H9 (cell line): Measurements from ENCODE around the gene CDKAL1. TPM values are rescaled to one million over a fixed set of nuclear protein-coding genes. Genes with fewer than 3 reads are reported as not detected.

Experiments
- DNase-seq: peaks from one replicate; pipeline ENCODE4 v3.0.0-alpha.2; 2017
- H2AFZ ChIP-seq: one replicate; pipeline ENCODE4 v1.6.1; 2013; ENCODE audit warnings: mild to moderate bottlenecking, low read length, control low read depth, moderate library complexity
- H2AK5ac ChIP-seq: 2 replicates; pipeline ENCODE4 v1.6.1; 2013; ENCODE audit warnings: low read length, control low read depth, mixed read lengths; ENCODE audit not compliant: insufficient read length
- H2BK120ac ChIP-seq: one replicate; pipeline ENCODE4 v1.6.1; 2013; ENCODE audit warnings: low read depth, mild to moderate bottlenecking, low read length, control low read depth, inconsistent platforms; ENCODE audit not compliant: poor library complexity, severe bottlenecking
- H2BK12ac ChIP-seq: 2 replicates; pipeline ENCODE4 v1.6.1; 2013; ENCODE audit warnings: low read length, control low read depth, mixed read lengths, low read depth; ENCODE audit not compliant: insufficient read length
- H2BK15ac ChIP-seq: 2 replicates; pipeline ENCODE4 v1.6.1; 2013; ENCODE audit warnings: low read depth, low read length, control low read depth
- H2BK20ac ChIP-seq: one replicate; pipeline ENCODE4 v1.6.1; 2013; ENCODE audit warnings: low read depth, mild to moderate bottlenecking, low read length, control low read depth, inconsistent platforms; ENCODE audit not compliant: poor library complexity, severe bottlenecking
- H2BK5ac ChIP-seq: 2 replicates; pipeline ENCODE4 v1.6.1; 2013; ENCODE audit warnings: low read length, control low read depth, mixed read lengths; ENCODE audit not compliant: insufficient read length
- H3K14ac ChIP-seq: 2 replicates; pipeline ENCODE4 v1.6.1; 2013; ENCODE audit warnings: low read length, control low read depth; ENCODE audit not compliant: insufficient read depth
- H3K18ac ChIP-seq: 2 replicates; pipeline ENCODE4 v1.6.1; 2013; ENCODE audit warnings: low read depth, mild to moderate bottlenecking, mixed read lengths, low read length, control low read depth; ENCODE audit not compliant: insufficient read length
- H3K23ac ChIP-seq: 2 replicates; pipeline ENCODE4 v1.6.1; 2013; ENCODE audit warnings: low read length, control low read depth, mixed read lengths, low read depth; ENCODE audit not compliant: insufficient read length
- H3K23me2 ChIP-seq: 2 replicates; pipeline ENCODE4 v1.6.1; 2013; ENCODE audit warnings: low read depth, mild to moderate bottlenecking, mixed read lengths, low read length, control low read depth; ENCODE audit not compliant: insufficient read length, poor library complexity, severe bottlenecking
- H3K27ac ChIP-seq: 2 replicates; pipeline ENCODE4 v1.5.1; 2013; ENCODE audit warnings: low read length, control low read depth, mixed read lengths, low read depth; ENCODE audit not compliant: insufficient read length
- H3K27me3 ChIP-seq: 2 replicates; pipeline ENCODE4 v1.6.1; 2013; ENCODE audit warnings: low read length, control low read depth, inconsistent platforms; ENCODE audit not compliant: insufficient read depth
- H3K4ac ChIP-seq: 2 replicates; pipeline ENCODE4 v1.6.1; 2013; ENCODE audit warnings: low read depth, mild to moderate bottlenecking, control low read depth, inconsistent platforms, low read length, moderate library complexity
- H3K4me1 ChIP-seq: 2 replicates; pipeline ENCODE4 v1.6.1; 2013; ENCODE audit warnings: low read length, control low read depth, inconsistent platforms; ENCODE audit not compliant: insufficient read depth
- H3K4me2 ChIP-seq: 2 replicates; pipeline ENCODE4 v1.6.1; 2013; ENCODE audit warnings: low read length, control low read depth, mixed read lengths; ENCODE audit not compliant: insufficient read length, insufficient read depth
- H3K56ac ChIP-seq: 2 replicates; pipeline ENCODE4 v1.6.1; 2013; ENCODE audit warnings: low read depth, mild to moderate bottlenecking, mixed read lengths, low read length, control low read depth; ENCODE audit not compliant: insufficient read length
- H3K79me1 ChIP-seq: 2 replicates; pipeline ENCODE4 v1.6.1; 2013; ENCODE audit warnings: low read depth, mild to moderate bottlenecking, moderate library complexity, low read length, control low read depth, inconsistent platforms; ENCODE audit not compliant: insufficient read depth, poor library complexity, severe bottlenecking
- H3K79me2 ChIP-seq: 2 replicates; pipeline ENCODE4 v1.6.1; 2013; ENCODE audit warnings: low read length, control low read depth, inconsistent platforms; ENCODE audit not compliant: insufficient read depth
- H3K9ac ChIP-seq: 2 replicates; pipeline ENCODE4 v1.6.1; 2013; ENCODE audit warnings: low read length, control low read depth, mixed read lengths; ENCODE audit not compliant: insufficient read length; ENCODE audit errors: extremely low read depth
- H3K9me3 ChIP-seq: one replicate; pipeline ENCODE4 v1.6.1; 2013; ENCODE audit warnings: low read depth, low read length, inconsistent platforms; ENCODE audit not compliant: control insufficient read depth
- H3T11ph ChIP-seq: one replicate; pipeline ENCODE4 v1.6.1; 2013; ENCODE audit warnings: mild to moderate bottlenecking, low read length, control low read depth, inconsistent platforms
- H4K20me1 ChIP-seq: one replicate; pipeline ENCODE4 v1.6.1; 2013; ENCODE audit not compliant: control insufficient read depth, insufficient read length, insufficient read depth
- H4K5ac ChIP-seq: 2 replicates; pipeline ENCODE4 v1.6.1; 2013; ENCODE audit warnings: low read depth, mild to moderate bottlenecking, mixed read lengths, low read length, control low read depth; ENCODE audit not compliant: insufficient read length
- H4K8ac ChIP-seq: replicated peaks from 2 replicates; pipeline ENCODE4 v1.6.1; 2013; ENCODE audit warnings: low read length, control low read depth, mixed read lengths, low read depth; ENCODE audit not compliant: insufficient read length
- H4K91ac ChIP-seq: 2 replicates; pipeline ENCODE4 v1.6.1; 2013; ENCODE audit warnings: low read depth, mild to moderate bottlenecking, moderate library complexity, mixed read lengths, low read length, control low read depth; ENCODE audit not compliant: insufficient read length
- H3K27ac Mint-ChIP-seq, 3 experiments: 2 replicates in 2 of 3; 3 replicates in 1 of 3; pipeline ENCODE4 v1.8.0; 2020 to 2021; ENCODE audit warnings: mixed read lengths in 3 of 3, mild to moderate bottlenecking in 1 of 3, moderate library complexity in 1 of 3
- H3K27me3 Mint-ChIP-seq: 2 replicates; pipeline ENCODE4 v1.8.0; 2021; ENCODE audit warnings: low read depth, mild to moderate bottlenecking, moderate library complexity, mixed read lengths
- H3K36me3 Mint-ChIP-seq, 3 experiments: 2 replicates in 2 of 3; 3 replicates in 1 of 3; pipeline ENCODE4 v1.8.0; 2020 to 2021; ENCODE audit warnings: low read depth in 3 of 3, mixed read lengths in 3 of 3; ENCODE audit not compliant: insufficient read depth in 1 of 3
- H3K4me1 Mint-ChIP-seq, 2 experiments: 2 replicates each; pipeline ENCODE4 v1.8.0; 2020; ENCODE audit warnings: mixed read lengths in 2 of 2
- H3K4me3 Mint-ChIP-seq, 2 experiments: 2 replicates in 1 of 2; 3 replicates in 1 of 2; pipeline ENCODE4 v1.8.0; 2020 to 2021; ENCODE audit warnings: mild to moderate bottlenecking in 2 of 2, mixed read lengths in 2 of 2, moderate library complexity in 1 of 2
- H3K9me3 Mint-ChIP-seq, 2 experiments: 2 replicates in 1 of 2; 3 replicates in 1 of 2; pipeline ENCODE4 v1.8.0; 2020; ENCODE audit warnings: mild to moderate bottlenecking in 2 of 2, mixed read lengths in 2 of 2, moderate library complexity in 1 of 2
- WGBS: extraction: QIAGEN DNeasy Blood & Tissue Kit; methylation state at CpG from one replicate; pipeline ENCODE4 v1.1.7; 2013; ENCODE audit warnings: missing lambda C conversion rate, low lambda C conversion rate, mixed read lengths; ENCODE audit not compliant: insufficient read length; ENCODE audit errors: extremely low coverage; 5-methylcytosine and 5-hydroxymethylcytosine counted together
- total RNA-seq: library from RNA; stranded (reverse); gene quantifications from 2 replicates; pipeline ENCODE4 v1.2.1, GENCODE V29; 2021
- TF ChIP-seq, protein P1 (sequence below): fragments of 200-600 bp; sonication (generic); conservative IDR thresholded peaks from 3 replicates; pipeline ENCODE4 v1.8.0; 2021; ENCODE audit warnings: antibody characterized with exemption, mild to moderate bottlenecking

The CDKAL1 gene
- total RNA-seq, 1 experiment from 2014 or later: 23.0 TPM

DNA sequence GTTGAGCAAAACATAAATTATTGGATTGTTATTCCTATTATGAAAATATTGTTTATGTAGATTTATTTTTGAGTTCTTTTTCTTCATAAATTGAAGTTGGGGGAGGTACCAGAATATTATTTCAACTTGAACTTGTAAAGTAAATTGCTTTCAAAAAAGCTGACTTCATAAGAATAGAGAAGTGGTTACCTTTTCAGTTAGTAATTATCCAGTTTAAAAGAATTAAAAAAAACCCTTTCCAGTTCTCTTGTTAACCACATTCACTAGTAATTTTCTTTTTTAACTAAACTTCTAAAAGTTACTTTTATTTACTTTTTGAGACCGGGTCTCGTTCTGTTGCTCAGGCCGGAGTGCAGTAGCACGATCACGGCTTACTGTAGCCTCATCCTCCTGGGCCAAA is 124.3 kb downstream of the CDKAL1 start:
- Mint-ChIP-seq H3K36me3 (no peaks in the 10 kb centered on the region; a peak in 1 of 7 replicates), H3K27me3 (no peaks in the 10 kb centered on the region), H3K4me3 (no peak overlapping the region), H3K4me1 (peaks cover 23 to 29% of the 10 kb centered on the region in 2 experiments), H3K27ac (no peak overlapping the region), H3K9me3 (no peaks in the 10 kb centered on the region)
- H2BK5ac ChIP-seq: no peak overlapping the region
- no peak overlapping the region for H3K4me2 ChIP-seq
- no peaks in the 10 kb centered on the region for H3K4me1 ChIP-seq
- no peak overlapping the region for H3K9ac ChIP-seq
- WGBS: no CpG with 5 or more reads among the region's 5 CpGs
- TF ChIP-seq, protein P1, sequence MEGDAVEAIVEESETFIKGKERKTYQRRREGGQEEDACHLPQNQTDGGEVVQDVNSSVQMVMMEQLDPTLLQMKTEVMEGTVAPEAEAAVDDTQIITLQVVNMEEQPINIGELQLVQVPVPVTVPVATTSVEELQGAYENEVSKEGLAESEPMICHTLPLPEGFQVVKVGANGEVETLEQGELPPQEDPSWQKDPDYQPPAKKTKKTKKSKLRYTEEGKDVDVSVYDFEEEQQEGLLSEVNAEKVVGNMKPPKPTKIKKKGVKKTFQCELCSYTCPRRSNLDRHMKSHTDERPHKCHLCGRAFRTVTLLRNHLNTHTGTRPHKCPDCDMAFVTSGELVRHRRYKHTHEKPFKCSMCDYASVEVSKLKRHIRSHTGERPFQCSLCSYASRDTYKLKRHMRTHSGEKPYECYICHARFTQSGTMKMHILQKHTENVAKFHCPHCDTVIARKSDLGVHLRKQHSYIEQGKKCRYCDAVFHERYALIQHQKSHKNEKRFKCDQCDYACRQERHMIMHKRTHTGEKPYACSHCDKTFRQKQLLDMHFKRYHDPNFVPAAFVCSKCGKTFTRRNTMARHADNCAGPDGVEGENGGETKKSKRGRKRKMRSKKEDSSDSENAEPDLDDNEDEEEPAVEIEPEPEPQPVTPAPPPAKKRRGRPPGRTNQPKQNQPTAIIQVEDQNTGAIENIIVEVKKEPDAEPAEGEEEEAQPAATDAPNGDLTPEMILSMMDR: no peak
- H3K23ac ChIP-seq: no peak overlapping the region
- no peak overlapping the region for H2BK12ac ChIP-seq
- no peak overlapping the region for H3K14ac ChIP-seq
- no peak overlapping the region for H2BK15ac ChIP-seq
- H3K4ac ChIP-seq: no peak overlapping the region
- no peak overlapping the region for H2AFZ ChIP-seq
- no peaks in the 10 kb centered on the region for H3K9me3 ChIP-seq
- H2BK120ac ChIP-seq: no peak overlapping the region
- no peak overlapping the region for H3T11ph ChIP-seq
- H4K5ac ChIP-seq: no peak overlapping the region
- H3K79me2 ChIP-seq: no peaks in the 10 kb centered on the region
- H3K56ac ChIP-seq: no peak overlapping the region
- H2AK5ac ChIP-seq: no peak overlapping the region
- no peak overlapping the region for H3K18ac ChIP-seq
- H3K27me3 ChIP-seq: no peaks in the 10 kb centered on the region
- no peaks in the 10 kb centered on the region for H4K20me1 ChIP-seq
- no peak overlapping the region for H4K8ac ChIP-seq
- H3K27ac ChIP-seq: no peak overlapping the region
- H3K23me2 ChIP-seq: no peaks in the 10 kb centered on the region
- no peak for DNase-seq
- H3K79me1 ChIP-seq: peaks cover 3% of the 10 kb centered on the region
- no peak overlapping the region for H4K91ac ChIP-seq
- no peak overlapping the region for H2BK20ac ChIP-seq
